OCI-LY1 (cell line): ENCODE results near the gene TOX2.

Experiments
- H2AFZ ChIP-seq: fragments of 200-600 bp; sonication (generic), shearing (Covaris generic); 2 replicates; pipeline ENCODE4 v1.6.0; 2014; ENCODE audit warnings: antibody characterized with exemption, mild to moderate bottlenecking, low read length
- H3F3A ChIP-seq: fragments of 200-600 bp; sonication (generic), shearing (Covaris generic); 2 replicates; pipeline ENCODE4 v1.6.0; 2014; ENCODE audit warnings: mild to moderate bottlenecking, antibody characterized with exemption, low read length, moderate library complexity; ENCODE audit not compliant: insufficient read depth
- H3K27ac ChIP-seq: fragments of 200-600 bp; sonication (generic); 2 replicates; pipeline ENCODE4 v1.5.1; 2014; ENCODE audit warnings: low read length, mixed run types, mild to moderate bottlenecking, low read depth; ENCODE audit not compliant: poor library complexity, severe bottlenecking
- H3K27me3 ChIP-seq: fragments of 200-600 bp; sonication (generic); 2 replicates; pipeline ENCODE4 v1.6.0; 2014; ENCODE audit warnings: antibody characterized with exemption, mild to moderate bottlenecking, low read length, moderate library complexity; ENCODE audit not compliant: insufficient read depth
- H3K36me3 ChIP-seq: fragments of 200-600 bp; sonication (generic); 2 replicates; pipeline ENCODE4 v1.6.1; 2014; ENCODE audit warnings: mild to moderate bottlenecking, antibody characterized with exemption, low read length, moderate library complexity, mixed read lengths; ENCODE audit not compliant: insufficient read depth
- H3K4me1 ChIP-seq: fragments of 200-600 bp; sonication (generic); 2 replicates; pipeline ENCODE4 v1.5.1; 2014; ENCODE audit warnings: mild to moderate bottlenecking, low read length, moderate library complexity; ENCODE audit not compliant: insufficient read depth, severe bottlenecking
- H3K4me2 ChIP-seq: fragments of 200-600 bp; sonication (generic), shearing (Covaris generic); 2 replicates; pipeline ENCODE4 v1.6.1; 2014; ENCODE audit warnings: low read length
- H3K4me3 ChIP-seq: fragments of 200-600 bp; sonication (generic); 2 replicates; pipeline ENCODE4 v1.5.1; 2014; ENCODE audit warnings: low read length, low read depth, mild to moderate bottlenecking, mixed read lengths; ENCODE audit not compliant: poor library complexity, severe bottlenecking
- H3K79me2 ChIP-seq: fragments of 200-600 bp; shearing (Covaris generic); 2 replicates; pipeline ENCODE4 v1.6.1; 2016; ENCODE audit warnings: mixed run types, low read length, mixed read lengths; ENCODE audit not compliant: insufficient read depth
- H3K9ac ChIP-seq: fragments of 200-600 bp; sonication (generic), shearing (Covaris generic); 2 replicates; pipeline ENCODE4 v1.6.1; 2014; ENCODE audit warnings: mild to moderate bottlenecking, low read length, mixed read lengths
- H3K9me2 ChIP-seq: fragments of 200-600 bp; sonication (generic), shearing (Covaris generic); 2 replicates; pipeline ENCODE4 v1.6.1; 2014; ENCODE audit warnings: low read depth, mild to moderate bottlenecking, low read length, mixed read lengths
- H3K9me3 ChIP-seq: fragments of 200-600 bp; shearing (Covaris generic); 2 replicates; pipeline ENCODE4 v1.6.1; 2014; ENCODE audit warnings: low read length, mixed read lengths
- H4K20me1 ChIP-seq: fragments of 200-600 bp; sonication (generic), shearing (Covaris generic); 2 replicates; pipeline ENCODE4 v1.6.0; 2016; ENCODE audit warnings: mild to moderate bottlenecking, low read length; ENCODE audit not compliant: insufficient read depth
- CTCF ChIP-seq: fragments of 200-600 bp; sonication (generic), shearing (Covaris generic); IDR thresholded peaks from 2 replicates; pipeline ENCODE4 v1.5.1; 2017; ENCODE audit warnings: mild to moderate bottlenecking, antibody characterized with exemption, low read length, moderate library complexity, mixed read lengths
- EZH2 ChIP-seq: fragments of 200-600 bp; sonication (generic), shearing (Covaris generic); IDR thresholded peaks from 2 replicates; pipeline ENCODE4 v1.8.0; 2017; ENCODE audit warnings: borderline replicate concordance, mixed run types, mild to moderate bottlenecking, antibody characterized with exemption, low read length, moderate library complexity, mixed read lengths

Gene TOX2

GRCh38 chr20:43878776-43879175, 35.9 kb upstream of the TOX2 start:
- H3K79me2 ChIP-seq: no peaks in the 10 kb centered on the region
- H3K27ac ChIP-seq: no peak overlapping the region
- no peak overlapping the region for H3K4me2 ChIP-seq
- TF ChIP-seq CTCF: no peak
- TF ChIP-seq EZH2: no peak
- H3K9me2 ChIP-seq: no peaks in the 10 kb centered on the region
- H4K20me1 ChIP-seq: no peaks in the 10 kb centered on the region
- H3K9ac ChIP-seq: no peak overlapping the region
- peaks cover 4% of the 10 kb centered on the region for H3K4me1 ChIP-seq
- H3F3A ChIP-seq: no peaks in the 10 kb centered on the region
- H3K4me3 ChIP-seq: no peak overlapping the region
- no peaks in the 10 kb centered on the region for H3K9me3 ChIP-seq
- no peaks in the 10 kb centered on the region for H3K36me3 ChIP-seq
- no peak overlapping the region for H2AFZ ChIP-seq
- H3K27me3 ChIP-seq: no peaks in the 10 kb centered on the region

DNA sequence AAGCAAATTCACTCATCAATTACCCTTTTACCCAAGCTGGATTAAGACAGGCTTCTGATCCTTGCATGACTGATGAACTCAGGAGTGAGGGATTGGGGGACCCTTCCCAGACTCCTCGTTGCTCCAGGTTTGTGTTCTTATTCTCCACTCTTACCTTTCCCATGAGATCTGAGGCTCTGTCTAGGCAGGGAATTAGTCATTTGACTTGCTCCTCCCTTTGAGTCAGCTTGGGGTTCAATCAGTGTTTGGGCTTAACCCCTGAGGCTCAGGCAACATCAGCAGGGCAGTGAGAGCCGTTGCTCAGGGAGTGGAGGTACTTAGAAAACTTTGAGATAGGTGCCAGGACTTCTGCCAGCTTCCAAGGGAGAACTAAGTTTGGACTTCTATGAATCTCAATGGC, 20.7 kb upstream of the TOX2 start:
- Histone ChIP-seq H2AFZ (no peak overlapping the region), H3K9ac (no peak overlapping the region), H4K20me1 (no peaks in the 10 kb centered on the region), H3K27ac (no peak overlapping the region), H3K4me2 (no peak overlapping the region), H3K79me2 (no peaks in the 10 kb centered on the region), H3K4me1 (no peaks in the 10 kb centered on the region), H3K9me3 (peaks cover 11% of the 10 kb centered on the region; the same call in 1 of the 2 replicates), H3K36me3 (no peaks in the 10 kb centered on the region; the same call in 1 of the 2 replicates), H3K4me3 (no peak overlapping the region), H3K9me2 (no peaks in the 10 kb centered on the region), H3F3A (no peaks in the 10 kb centered on the region), H3K27me3 (peaks cover 4% of the 10 kb centered on the region; the same call in 1 of the 2 replicates)
- TF ChIP-seq EZH2 (no peak), CTCF (no peak)

DNA sequence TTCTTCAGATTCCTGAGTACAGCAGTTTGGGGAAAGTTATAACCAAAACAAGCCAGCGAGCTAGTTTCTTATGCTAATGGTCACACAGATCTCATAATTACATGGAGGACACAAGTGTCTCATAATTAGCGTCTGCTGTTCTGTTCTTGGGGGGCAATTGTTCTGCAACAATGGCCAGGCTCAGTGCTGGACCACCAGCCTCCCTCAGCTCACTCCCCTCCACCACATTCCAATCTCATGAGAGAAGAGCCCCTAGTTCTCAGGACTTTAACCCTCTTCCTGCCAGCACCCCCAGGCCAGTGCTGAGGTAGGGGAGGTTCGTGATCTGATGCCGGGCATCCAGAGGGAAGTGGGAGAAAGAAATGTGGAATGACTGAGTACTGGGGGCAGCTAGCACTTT, 20.2 kb upstream of the TOX2 start:
- Histone ChIP-seq H3K9me2 (no peaks in the 10 kb centered on the region), H3K4me2 (no peak overlapping the region), H3K4me3 (no peak overlapping the region)

More for the DNA sequence above, 20.2 kb upstream of the TOX2 start:
- H3K9me3 ChIP-seq: peaks cover 7% of the 10 kb centered on the region; the same call in 1 of the 2 replicates
- H3K27me3 ChIP-seq: peaks cover 4% of the 10 kb centered on the region; the same call in 1 of the 2 replicates
- TF ChIP-seq EZH2 (no peak), CTCF (no peak)
- H3F3A ChIP-seq: no peaks in the 10 kb centered on the region
- no peaks in the 10 kb centered on the region for H4K20me1 ChIP-seq
- H2AFZ ChIP-seq: no peak overlapping the region
- H3K4me1 ChIP-seq: no peaks in the 10 kb centered on the region
- H3K36me3 ChIP-seq: no peaks in the 10 kb centered on the region; the same call in 1 of the 2 replicates
- no peak overlapping the region for H3K27ac ChIP-seq
- no peak overlapping the region for H3K9ac ChIP-seq
- no peaks in the 10 kb centered on the region for H3K79me2 ChIP-seq
